Gastrocnemius medialis (tissue), 4 donors: ENCODE measurements around the gene SLC24A3. TPM values are rescaled to one million over a fixed set of nuclear protein-coding genes. Genes with fewer than 3 reads are reported as not detected.

ENCODE experiments used
- ATAC-seq, 2 donors: fragments of 150-250 bp; one replicate each; pipeline ENCODE4 v1.9.1; 2016
- DNase-seq, 2 donors: peaks; one replicate each; pipeline ENCODE4 v3.0.0-alpha.2; 2019
- H3K27ac ChIP-seq, 4 donors: fragments of 200-600 bp; sonication (generic); 1 replicate in 1 of 4; 2 replicates in 3 of 4; pipeline ENCODE4 v1.5.1; 2016 to 2018; ENCODE audit warnings: mild to moderate bottlenecking in 2 of 4, moderate library complexity in 1 of 4
- H3K27me3 ChIP-seq, 3 donors: fragments of 200-600 bp; sonication (generic) in 2 of 3; 1 replicate in 1 of 3; 2 replicates in 2 of 3; pipeline versions ENCODE4 v1.5.1 to v1.6.0; 2016 to 2019; ENCODE audit warnings: mild to moderate bottlenecking in 1 of 3, moderate library complexity in 1 of 3
- H3K36me3 ChIP-seq, 2 donors: fragments of 200-600 bp; sonication (generic) in 1 of 2; one replicate each; pipeline ENCODE4 v1.5.1; 2017 to 2018
- H3K4me1 ChIP-seq, 2 donors: fragments of 200-600 bp; sonication (generic) in 1 of 2; one replicate each; pipeline ENCODE4 v1.5.1; 2016 to 2017; ENCODE audit warnings: mild to moderate bottlenecking in 2 of 2
- H3K4me3 ChIP-seq, 4 donors: fragments of 200-600 bp; sonication (generic) in 3 of 4; 1 replicate in 1 of 4; 2 replicates in 3 of 4; pipeline ENCODE4 v1.5.1; 2016 to 2019; ENCODE audit warnings: mild to moderate bottlenecking in 2 of 4
- H3K9me3 ChIP-seq, 3 donors: fragments of 200-600 bp; sonication (generic) in 2 of 3; 1 replicate in 1 of 3; 2 replicates in 2 of 3; pipeline ENCODE4 v1.5.1; 2016 to 2019
- CTCF ChIP-seq, 5 experiments: fragments of 450-650 bp in 3 of 5; fragments of 200-600 bp in 2 of 5; sonication (generic) in 2 of 5; IDR thresholded peaks in 4 of 5; conservative IDR thresholded peaks in 1 of 5; 1 replicate in 4 of 5; 2 replicates in 1 of 5; pipeline ENCODE4 v1.5.1; 2016 to 2019; ENCODE audit warnings: antibody characterized with exemption in 5 of 5, mild to moderate bottlenecking in 3 of 5, moderate library complexity in 3 of 5
- POLR2A ChIP-seq, 2 donors: fragments of 450-650 bp; IDR thresholded peaks; one replicate each; pipeline ENCODE4 v1.6.1; 2017; ENCODE audit warnings: antibody characterized with exemption in 2 of 2, mild to moderate bottlenecking in 2 of 2, moderate library complexity in 2 of 2
- in situ Hi-C, 4 donors: fragments of 200-750 bp; cut with MboI; loops; one replicate each; pipeline versions ENCODE4 v1.15.0 to v1.8.0; 2017; ENCODE audit warnings: low sequenced_read_pairs in 4 of 4
- intact Hi-C: fragments of 100-400 bp; cut with DNase I; formaldehyde crosslinking; loops from one replicate; pipeline ENCODE4 v1.15.1; 2023; ENCODE audit warnings: low total_unique reads
- total RNA-seq, 4 donors: library from RNA; depleted of rRNA; stranded (reverse); fragments of >200 nt; gene quantifications; one replicate each; pipeline versions ENCODE4 v1.1.0 to v1.2.3, GENCODE V29; 2016

SLC24A3 gene
- total RNA-seq, 4 donors from 2014 or later, result 3.3 to 7.8 (median 6.7) TPM

- TF ChIP-seq POLR2A (IDR thresholded peaks at IDR 0.05) (no peak), CTCF (IDR thresholded peaks at IDR 0.05 in 4 of 5, conservative IDR thresholded peaks at IDR 0.05 in 1 of 5) (no peak)
- Histone ChIP-seq H3K27ac (no peak overlapping the region), H3K9me3 (no peaks in the 10 kb centered on the region), H3K36me3 (no peaks in the 10 kb centered on the region), H3K4me3 (no peak overlapping the region), H3K4me1 (no peaks in the 10 kb centered on the region), H3K27me3 (no peaks in the 10 kb centered on the region)
- DNase-seq, result no peak
- ATAC-seq, result no peak
- in situ Hi-C loops (loop anchor here in 2 of 4 donors (25.0 kb wide), 1 partner anchor 91 kb away; no protein-coding TSS in a partner anchor), intact Hi-C loops (no loop called here)
Measured at GRCh38 chr20:19528286-19529030, 316.0 kb downstream of the SLC24A3 start.

- Histone ChIP-seq H3K9me3 (no peaks in the 10 kb centered on the region), H3K27ac (no peak overlapping the region), H3K36me3 (no peaks in the 10 kb centered on the region), H3K27me3 (no peaks in the 10 kb centered on the region), H3K4me1 (peaks cover 0 to 5% of the 10 kb centered on the region in 2 donors), H3K4me3 (no peak overlapping the region)
- intact Hi-C loops, result no loop called here
- in situ Hi-C loops, result loop anchor here in 2 of 4 donors (25.0 kb wide), 1 partner anchor 93 kb away; no protein-coding TSS in a partner anchor
- no peak for TF ChIP-seq POLR2A (IDR thresholded peaks at IDR 0.05)
- TF ChIP-seq CTCF (IDR thresholded peaks at IDR 0.05 in 4 of 5, conservative IDR thresholded peaks at IDR 0.05 in 1 of 5), result no peak
- no peak for ATAC-seq
- no peak for DNase-seq
Measured at GRCh38 chr20:19530006-19530405, 317.6 kb downstream of the SLC24A3 start.

GRCh38 chr20:19531446-19531845, 319.0 kb downstream of the SLC24A3 start:
- intact Hi-C loops, result no loop called here
- H3K27ac ChIP-seq, result no peak overlapping the region
- DNase-seq (no peak), ATAC-seq (no peak)
- no peaks in the 10 kb centered on the region for H3K36me3 ChIP-seq
- in situ Hi-C loops, result loop anchor here in 2 of 4 donors (25.0 kb wide), 1 partner anchor 94 kb away; no protein-coding TSS in a partner anchor
- H3K4me3 ChIP-seq, result no peak overlapping the region
- H3K27me3 ChIP-seq, result no peaks in the 10 kb centered on the region
- H3K9me3 ChIP-seq, result no peaks in the 10 kb centered on the region
- TF ChIP-seq POLR2A (IDR thresholded peaks at IDR 0.05) (no peak), CTCF (IDR thresholded peaks at IDR 0.05 in 4 of 5, conservative IDR thresholded peaks at IDR 0.05 in 1 of 5) (no peak)
- peaks cover 0 to 5% of the 10 kb centered on the region in 2 donors for H3K4me1 ChIP-seq

GRCh38 chr20:19538556-19538955, 326.1 kb downstream of the SLC24A3 start:
- H3K27ac ChIP-seq, result peak overlapping the region in 1 of 4 donors; percentile 10
- no peaks in the 10 kb centered on the region for H3K36me3 ChIP-seq
- H3K27me3 ChIP-seq, result no peaks in the 10 kb centered on the region
- DNase-seq (no peak), ATAC-seq (no peak)
- H3K4me3 ChIP-seq, result no peak overlapping the region
- intact Hi-C loops (no loop called here), in situ Hi-C loops (loop anchor here in 2 of 4 donors (25.0 kb wide), 1 partner anchor 101 kb away; no protein-coding TSS in a partner anchor)
- peaks cover 16 to 23% of the 10 kb centered on the region in 2 donors for H3K4me1 ChIP-seq
- no peaks in the 10 kb centered on the region for H3K9me3 ChIP-seq
- no peak for TF ChIP-seq CTCF (IDR thresholded peaks at IDR 0.05 in 4 of 5, conservative IDR thresholded peaks at IDR 0.05 in 1 of 5)
- no peak for TF ChIP-seq POLR2A (IDR thresholded peaks at IDR 0.05)
